H9 (cell line): ENCODE measurements around the gene PDE1A. TPM values are rescaled to one million over a fixed set of nuclear protein-coding genes. Genes with fewer than 3 reads are reported as not detected.

Experiments
- DNase-seq: peaks from one replicate; pipeline ENCODE4 v3.0.0-alpha.2; 2017
- H2AFZ ChIP-seq: one replicate; pipeline ENCODE4 v1.6.1; 2013; ENCODE audit warnings: mild to moderate bottlenecking, low read length, control low read depth, moderate library complexity
- H2AK5ac ChIP-seq: 2 replicates; pipeline ENCODE4 v1.6.1; 2013; ENCODE audit warnings: low read length, control low read depth, mixed read lengths; ENCODE audit not compliant: insufficient read length
- H2BK120ac ChIP-seq: one replicate; pipeline ENCODE4 v1.6.1; 2013; ENCODE audit warnings: low read depth, mild to moderate bottlenecking, low read length, control low read depth, inconsistent platforms; ENCODE audit not compliant: poor library complexity, severe bottlenecking
- H2BK12ac ChIP-seq: 2 replicates; pipeline ENCODE4 v1.6.1; 2013; ENCODE audit warnings: low read length, control low read depth, mixed read lengths, low read depth; ENCODE audit not compliant: insufficient read length
- H2BK15ac ChIP-seq: 2 replicates; pipeline ENCODE4 v1.6.1; 2013; ENCODE audit warnings: low read depth, low read length, control low read depth
- H2BK20ac ChIP-seq: one replicate; pipeline ENCODE4 v1.6.1; 2013; ENCODE audit warnings: low read depth, mild to moderate bottlenecking, low read length, control low read depth, inconsistent platforms; ENCODE audit not compliant: poor library complexity, severe bottlenecking
- H2BK5ac ChIP-seq: 2 replicates; pipeline ENCODE4 v1.6.1; 2013; ENCODE audit warnings: low read length, control low read depth, mixed read lengths; ENCODE audit not compliant: insufficient read length
- H3K14ac ChIP-seq: 2 replicates; pipeline ENCODE4 v1.6.1; 2013; ENCODE audit warnings: low read length, control low read depth; ENCODE audit not compliant: insufficient read depth
- H3K18ac ChIP-seq: 2 replicates; pipeline ENCODE4 v1.6.1; 2013; ENCODE audit warnings: low read depth, mild to moderate bottlenecking, mixed read lengths, low read length, control low read depth; ENCODE audit not compliant: insufficient read length
- H3K23ac ChIP-seq: 2 replicates; pipeline ENCODE4 v1.6.1; 2013; ENCODE audit warnings: low read length, control low read depth, mixed read lengths, low read depth; ENCODE audit not compliant: insufficient read length
- H3K23me2 ChIP-seq: 2 replicates; pipeline ENCODE4 v1.6.1; 2013; ENCODE audit warnings: low read depth, mild to moderate bottlenecking, mixed read lengths, low read length, control low read depth; ENCODE audit not compliant: insufficient read length, poor library complexity, severe bottlenecking
- H3K27ac ChIP-seq: 2 replicates; pipeline ENCODE4 v1.5.1; 2013; ENCODE audit warnings: low read length, control low read depth, mixed read lengths, low read depth; ENCODE audit not compliant: insufficient read length
- H3K27me3 ChIP-seq: 2 replicates; pipeline ENCODE4 v1.6.1; 2013; ENCODE audit warnings: low read length, control low read depth, inconsistent platforms; ENCODE audit not compliant: insufficient read depth
- H3K4ac ChIP-seq: 2 replicates; pipeline ENCODE4 v1.6.1; 2013; ENCODE audit warnings: low read depth, mild to moderate bottlenecking, control low read depth, inconsistent platforms, low read length, moderate library complexity
- H3K4me1 ChIP-seq: 2 replicates; pipeline ENCODE4 v1.6.1; 2013; ENCODE audit warnings: low read length, control low read depth, inconsistent platforms; ENCODE audit not compliant: insufficient read depth
- H3K4me2 ChIP-seq: 2 replicates; pipeline ENCODE4 v1.6.1; 2013; ENCODE audit warnings: low read length, control low read depth, mixed read lengths; ENCODE audit not compliant: insufficient read length, insufficient read depth
- H3K56ac ChIP-seq: 2 replicates; pipeline ENCODE4 v1.6.1; 2013; ENCODE audit warnings: low read depth, mild to moderate bottlenecking, mixed read lengths, low read length, control low read depth; ENCODE audit not compliant: insufficient read length
- H3K79me1 ChIP-seq: 2 replicates; pipeline ENCODE4 v1.6.1; 2013; ENCODE audit warnings: low read depth, mild to moderate bottlenecking, moderate library complexity, low read length, control low read depth, inconsistent platforms; ENCODE audit not compliant: insufficient read depth, poor library complexity, severe bottlenecking
- H3K79me2 ChIP-seq: 2 replicates; pipeline ENCODE4 v1.6.1; 2013; ENCODE audit warnings: low read length, control low read depth, inconsistent platforms; ENCODE audit not compliant: insufficient read depth
- H3K9ac ChIP-seq: 2 replicates; pipeline ENCODE4 v1.6.1; 2013; ENCODE audit warnings: low read length, control low read depth, mixed read lengths; ENCODE audit not compliant: insufficient read length; ENCODE audit errors: extremely low read depth
- H3K9me3 ChIP-seq: one replicate; pipeline ENCODE4 v1.6.1; 2013; ENCODE audit warnings: low read depth, low read length, inconsistent platforms; ENCODE audit not compliant: control insufficient read depth
- H3T11ph ChIP-seq: one replicate; pipeline ENCODE4 v1.6.1; 2013; ENCODE audit warnings: mild to moderate bottlenecking, low read length, control low read depth, inconsistent platforms
- H4K20me1 ChIP-seq: one replicate; pipeline ENCODE4 v1.6.1; 2013; ENCODE audit not compliant: control insufficient read depth, insufficient read length, insufficient read depth
- H4K5ac ChIP-seq: 2 replicates; pipeline ENCODE4 v1.6.1; 2013; ENCODE audit warnings: low read depth, mild to moderate bottlenecking, mixed read lengths, low read length, control low read depth; ENCODE audit not compliant: insufficient read length
- H4K8ac ChIP-seq: replicated peaks from 2 replicates; pipeline ENCODE4 v1.6.1; 2013; ENCODE audit warnings: low read length, control low read depth, mixed read lengths, low read depth; ENCODE audit not compliant: insufficient read length
- H4K91ac ChIP-seq: 2 replicates; pipeline ENCODE4 v1.6.1; 2013; ENCODE audit warnings: low read depth, mild to moderate bottlenecking, moderate library complexity, mixed read lengths, low read length, control low read depth; ENCODE audit not compliant: insufficient read length
- H3K27ac Mint-ChIP-seq, 3 experiments: 2 replicates in 2 of 3; 3 replicates in 1 of 3; pipeline ENCODE4 v1.8.0; 2020 to 2021; ENCODE audit warnings: mixed read lengths in 3 of 3, mild to moderate bottlenecking in 1 of 3, moderate library complexity in 1 of 3
- H3K27me3 Mint-ChIP-seq: 2 replicates; pipeline ENCODE4 v1.8.0; 2021; ENCODE audit warnings: low read depth, mild to moderate bottlenecking, moderate library complexity, mixed read lengths
- H3K36me3 Mint-ChIP-seq, 3 experiments: 2 replicates in 2 of 3; 3 replicates in 1 of 3; pipeline ENCODE4 v1.8.0; 2020 to 2021; ENCODE audit warnings: low read depth in 3 of 3, mixed read lengths in 3 of 3; ENCODE audit not compliant: insufficient read depth in 1 of 3
- H3K4me1 Mint-ChIP-seq, 2 experiments: 2 replicates each; pipeline ENCODE4 v1.8.0; 2020; ENCODE audit warnings: mixed read lengths in 2 of 2
- H3K4me3 Mint-ChIP-seq, 2 experiments: 2 replicates in 1 of 2; 3 replicates in 1 of 2; pipeline ENCODE4 v1.8.0; 2020 to 2021; ENCODE audit warnings: mild to moderate bottlenecking in 2 of 2, mixed read lengths in 2 of 2, moderate library complexity in 1 of 2
- H3K9me3 Mint-ChIP-seq, 2 experiments: 2 replicates in 1 of 2; 3 replicates in 1 of 2; pipeline ENCODE4 v1.8.0; 2020; ENCODE audit warnings: mild to moderate bottlenecking in 2 of 2, mixed read lengths in 2 of 2, moderate library complexity in 1 of 2
- WGBS: extraction: QIAGEN DNeasy Blood & Tissue Kit; methylation state at CpG from one replicate; pipeline ENCODE4 v1.1.7; 2013; ENCODE audit warnings: missing lambda C conversion rate, low lambda C conversion rate, mixed read lengths; ENCODE audit not compliant: insufficient read length; ENCODE audit errors: extremely low coverage; 5-methylcytosine and 5-hydroxymethylcytosine counted together
- total RNA-seq: library from RNA; stranded (reverse); gene quantifications from 2 replicates; pipeline ENCODE4 v1.2.1, GENCODE V29; 2021
- TF ChIP-seq, protein P1 (sequence below): fragments of 200-600 bp; sonication (generic); conservative IDR thresholded peaks from 3 replicates; pipeline ENCODE4 v1.8.0; 2021; ENCODE audit warnings: antibody characterized with exemption, mild to moderate bottlenecking

Gene PDE1A
- total RNA-seq, 1 experiment from 2014 or later = 0.11 TPM

DNA sequence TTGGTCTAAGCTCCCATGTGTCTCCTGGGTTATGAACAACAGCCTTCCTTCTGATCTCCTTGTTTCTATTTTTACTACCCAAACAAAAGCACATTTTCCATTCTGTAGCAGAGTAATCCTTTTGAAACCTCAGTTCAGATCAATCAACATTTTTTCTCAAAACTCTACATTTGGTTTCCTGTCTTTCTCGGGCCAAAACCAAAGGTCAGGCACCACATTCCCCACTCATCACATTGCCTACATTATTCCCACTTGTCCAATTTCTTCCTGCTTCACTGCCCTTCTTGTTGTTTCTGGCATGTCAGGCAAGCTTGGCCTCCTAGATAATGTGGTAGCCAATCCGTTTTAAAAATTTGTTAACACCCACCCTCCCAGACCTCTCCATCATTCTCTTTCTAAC is 244.4 kb downstream of the PDE1A start:
- Histone ChIP-seq H3K27me3 (no peaks in the 10 kb centered on the region), H3K79me2 (no peaks in the 10 kb centered on the region), H3K27ac (no peak overlapping the region), H3K4me2 (no peak overlapping the region), H2BK120ac (no peak overlapping the region), H2AFZ (no peak overlapping the region), H3K23ac (no peak overlapping the region), H3K14ac (no peak overlapping the region), H4K8ac (no peak overlapping the region), H3K4me1 (no peaks in the 10 kb centered on the region), H4K5ac (no peak overlapping the region), H3T11ph (no peak overlapping the region), H2BK12ac (no peak overlapping the region), H2AK5ac (no peak overlapping the region), H3K9me3 (no peaks in the 10 kb centered on the region), H4K20me1 (no peaks in the 10 kb centered on the region), H3K9ac (no peak overlapping the region), H2BK20ac (no peak overlapping the region), H3K56ac (no peak overlapping the region), H2BK15ac (no peak overlapping the region), H3K18ac (no peak overlapping the region), H3K23me2 (no peaks in the 10 kb centered on the region), H3K4ac (no peak overlapping the region), H2BK5ac (no peak overlapping the region), H3K79me1 (no peaks in the 10 kb centered on the region), H4K91ac (no peak overlapping the region)
- Mint-ChIP-seq H3K27ac (no peak overlapping the region), H3K4me1 (no peaks in the 10 kb centered on the region), H3K27me3 (no peaks in the 10 kb centered on the region; the same call in 1 of the 2 replicates), H3K9me3 (peaks cover 6 to 9% of the 10 kb centered on the region in 2 experiments; a peak in 4 of 5 replicates), H3K4me3 (no peak overlapping the region), H3K36me3 (peaks cover 0 to 5% (median 0%) of the 10 kb centered on the region in 3 experiments; a peak in 1 of 7 replicates)
- TF ChIP-seq, protein P1, sequence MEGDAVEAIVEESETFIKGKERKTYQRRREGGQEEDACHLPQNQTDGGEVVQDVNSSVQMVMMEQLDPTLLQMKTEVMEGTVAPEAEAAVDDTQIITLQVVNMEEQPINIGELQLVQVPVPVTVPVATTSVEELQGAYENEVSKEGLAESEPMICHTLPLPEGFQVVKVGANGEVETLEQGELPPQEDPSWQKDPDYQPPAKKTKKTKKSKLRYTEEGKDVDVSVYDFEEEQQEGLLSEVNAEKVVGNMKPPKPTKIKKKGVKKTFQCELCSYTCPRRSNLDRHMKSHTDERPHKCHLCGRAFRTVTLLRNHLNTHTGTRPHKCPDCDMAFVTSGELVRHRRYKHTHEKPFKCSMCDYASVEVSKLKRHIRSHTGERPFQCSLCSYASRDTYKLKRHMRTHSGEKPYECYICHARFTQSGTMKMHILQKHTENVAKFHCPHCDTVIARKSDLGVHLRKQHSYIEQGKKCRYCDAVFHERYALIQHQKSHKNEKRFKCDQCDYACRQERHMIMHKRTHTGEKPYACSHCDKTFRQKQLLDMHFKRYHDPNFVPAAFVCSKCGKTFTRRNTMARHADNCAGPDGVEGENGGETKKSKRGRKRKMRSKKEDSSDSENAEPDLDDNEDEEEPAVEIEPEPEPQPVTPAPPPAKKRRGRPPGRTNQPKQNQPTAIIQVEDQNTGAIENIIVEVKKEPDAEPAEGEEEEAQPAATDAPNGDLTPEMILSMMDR = no peak
- WGBS = no CpG with 5 or more reads among the region's 2 CpGs
- DNase-seq = no peak
